ENCODE data around the gene NRXN3. TPM values are rescaled to one million over a fixed set of nuclear protein-coding genes. Genes with fewer than 3 reads are reported as not detected.
A peak's percentile ranks its signal among the peaks of the same experiment; 100 is the strongest.

The NRXN3 gene
- total RNA-seq, 1 experiment from 2014 or later = 1.1 TPM

- DNase-seq (no peak), ATAC-seq (no peak)
- POLR2A ChIA-PET (ENCODE audit: unreplicated experiment) = no interaction called here
- intact Hi-C loops (cut with micrococcal nuclease) = no loop called here
- Histone ChIP-seq H3K4me1 (ENCODE audit: insufficient read depth, low read length) (no peaks in the 10 kb centered on the region), H3K36me3 (ENCODE audit: low read depth, low read length) (no peaks in the 10 kb centered on the region), H2AFZ (ENCODE audit: low read length) (no peak overlapping the region), H3K9ac (ENCODE audit: low read length) (no peak overlapping the region), H3K9me3 (ENCODE audit: low read length) (no peaks in the 10 kb centered on the region), H3K4me2 (ENCODE audit: low read length) (no peak overlapping the region), H3K79me2 (ENCODE audit: low read length) (no peaks in the 10 kb centered on the region), H3K4me3 (ENCODE audit: low read length) (no peak overlapping the region), H3K27me3 (ENCODE audit: low read length) (no peaks in the 10 kb centered on the region), H3F3A (ENCODE audit: low read length, unreplicated experiment) (no peaks in the 10 kb centered on the region), H4K20me1 (ENCODE audit: low read length) (no peaks in the 10 kb centered on the region), H3K9me2 (replicated peaks; ENCODE audit: low read length) (no peaks in the 10 kb centered on the region), H3K27ac (ENCODE audit: low read length) (no peak overlapping the region)
- no TSS peak for BruUV-seq (replicated peaks)
- CTCF ChIA-PET = no interaction called here
- no peak for TF ChIP-seq EZH2phosphoT487 (IDR thresholded peaks at IDR 0.05; ENCODE audit: borderline replicate concordance, low read length)
- no peak for TF ChIP-seq CTCF (conservative IDR thresholded peaks at IDR 0.05; ENCODE audit: low read depth, low read length)
- no peak for TF ChIP-seq EZH2 (IDR thresholded peaks at IDR 0.05; ENCODE audit: low read length, unreplicated experiment)
Observed at GRCh38 chr14:79287976-79288375, 1117.8 kb downstream of the NRXN3 start.

- H3K27ac ChIP-seq (ENCODE audit: low read length) = no peak overlapping the region
- no peaks in the 10 kb centered on the region for H3K4me1 ChIP-seq (ENCODE audit: insufficient read depth, low read length)
- H3K4me2 ChIP-seq (ENCODE audit: low read length) = no peak overlapping the region
- H3F3A ChIP-seq (ENCODE audit: low read length, unreplicated experiment) = no peaks in the 10 kb centered on the region
- no peaks in the 10 kb centered on the region for H3K79me2 ChIP-seq (ENCODE audit: low read length)
- H3K9me3 ChIP-seq (ENCODE audit: low read length) = no peaks in the 10 kb centered on the region
- no peak for TF ChIP-seq EZH2phosphoT487 (IDR thresholded peaks at IDR 0.05; ENCODE audit: borderline replicate concordance, low read length)
- TF ChIP-seq CTCF (conservative IDR thresholded peaks at IDR 0.05; ENCODE audit: low read depth, low read length) = no peak
- TF ChIP-seq EZH2 (IDR thresholded peaks at IDR 0.05; ENCODE audit: low read length, unreplicated experiment) = no peak
- intact Hi-C loops (cut with micrococcal nuclease) = no loop called here
- no TSS peak for BruUV-seq (replicated peaks)
- H4K20me1 ChIP-seq (ENCODE audit: low read length) = no peaks in the 10 kb centered on the region
- ATAC-seq (no peak), DNase-seq (no peak)
- no peak overlapping the region for H3K9ac ChIP-seq (ENCODE audit: low read length)
- ChIA-PET POLR2A (ENCODE audit: unreplicated experiment) (no interaction called here), CTCF (no interaction called here)
- no peaks in the 10 kb centered on the region for H3K27me3 ChIP-seq (ENCODE audit: low read length)
- no peak overlapping the region for H3K4me3 ChIP-seq (ENCODE audit: low read length)
- no peaks in the 10 kb centered on the region for H3K36me3 ChIP-seq (ENCODE audit: low read depth, low read length)
- H2AFZ ChIP-seq (ENCODE audit: low read length) = no peak overlapping the region
- no peaks in the 10 kb centered on the region for H3K9me2 ChIP-seq (replicated peaks; ENCODE audit: low read length)
Observed at GRCh38 chr14:79293482-79294177, 1123.5 kb downstream of the NRXN3 start.

GRCh38 chr14:79294499-79294898 lies 1124.3 kb downstream of the NRXN3 start:
- Histone ChIP-seq H3K4me1 (ENCODE audit: insufficient read depth, low read length) (no peaks in the 10 kb centered on the region), H3K79me2 (ENCODE audit: low read length) (no peaks in the 10 kb centered on the region), H3K27ac (ENCODE audit: low read length) (no peak overlapping the region), H3K4me3 (ENCODE audit: low read length) (no peak overlapping the region), H4K20me1 (ENCODE audit: low read length) (no peaks in the 10 kb centered on the region), H2AFZ (ENCODE audit: low read length) (no peak overlapping the region), H3K4me2 (ENCODE audit: low read length) (no peak overlapping the region), H3K9me2 (replicated peaks; ENCODE audit: low read length) (no peaks in the 10 kb centered on the region), H3F3A (ENCODE audit: low read length, unreplicated experiment) (no peaks in the 10 kb centered on the region), H3K9me3 (ENCODE audit: low read length) (no peaks in the 10 kb centered on the region), H3K9ac (ENCODE audit: low read length) (no peak overlapping the region), H3K36me3 (ENCODE audit: low read depth, low read length) (no peaks in the 10 kb centered on the region), H3K27me3 (ENCODE audit: low read length) (no peaks in the 10 kb centered on the region)
- ATAC-seq (no peak; the same call in 1 of the 2 replicates), DNase-seq (peak; percentile 36)
- BruUV-seq (replicated peaks) = no TSS peak
- ChIA-PET POLR2A (ENCODE audit: unreplicated experiment) (no interaction called here), CTCF (no interaction called here)
- intact Hi-C loops (cut with micrococcal nuclease) = no loop called here
- TF ChIP-seq EZH2 (IDR thresholded peaks at IDR 0.05; ENCODE audit: low read length, unreplicated experiment) (no peak), EZH2phosphoT487 (IDR thresholded peaks at IDR 0.05; ENCODE audit: borderline replicate concordance, low read length) (no peak), CTCF (conservative IDR thresholded peaks at IDR 0.05; ENCODE audit: low read depth, low read length) (no peak)
